Fibroblast of lung (primary cell): ENCODE data around the gene PGGHG.
"Not testable (repeated sequence)": the region's sequence is repeated elsewhere in the genome, so short reads cannot be mapped to it uniquely, and the experiment has no call there.

Experiments used
- CTCF ChIP-seq, 2 donors: IDR thresholded peaks in 1 of 2; conservative IDR thresholded peaks in 1 of 2; 1 replicate in 1 of 2; 2 replicates in 1 of 2; pipeline ENCODE4 v1.5.1; 2011 to 2012; ENCODE audit warnings: low read length in 2 of 2, control low read depth in 1 of 2, inconsistent platforms in 1 of 2, low read depth in 1 of 2, mild to moderate bottlenecking in 1 of 2
- EZH2 ChIP-seq: IDR thresholded peaks from 2 replicates; pipeline ENCODE4 v1.5.1; 2012; ENCODE audit warnings: low read length, control low read depth, mild to moderate bottlenecking; ENCODE audit errors: missing control alignments

- not testable (repeated sequence) for TF ChIP-seq EZH2; CTCF (conservative IDR thresholded peaks at IDR 0.05 in 1 of 2, IDR thresholded peaks at IDR 0.05 in 1 of 2; ENCODE audit: low read depth in 1 of 2, low read length in 2 of 2)
Observed at GRCh38 chr11:319121-319887, 30.4 kb downstream of the PGGHG start.
